Measurements from ENCODE around the gene ZNF444. TPM values are rescaled to one million over a fixed set of nuclear protein-coding genes. Genes with fewer than 3 reads are reported as not detected.
A peak's percentile ranks its signal among the peaks of the same experiment; 100 is the strongest.

The ZNF444 gene
- total and polyA plus RNA-seq, 8 donors: 35.4 to 52.3 (median 42.6) TPM

DNA sequence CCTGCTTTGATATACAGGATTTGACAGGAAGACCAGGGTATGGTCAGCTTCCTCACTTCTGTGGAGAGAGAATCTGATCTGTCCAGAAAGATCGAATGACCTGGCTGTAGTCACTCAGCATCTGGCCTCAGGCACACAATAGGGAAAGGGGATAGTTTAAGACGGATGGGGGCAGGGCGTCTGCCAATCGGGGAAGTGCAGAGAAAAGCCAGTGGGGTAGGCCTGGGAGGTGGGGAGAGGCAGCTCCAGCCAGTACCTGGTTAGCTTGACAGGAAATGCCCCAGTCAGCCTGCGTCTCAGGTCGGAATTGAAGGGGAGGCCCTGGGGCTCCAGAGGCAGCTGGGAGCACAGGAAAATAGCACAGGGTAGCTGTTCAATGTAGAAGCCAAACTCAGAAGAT is 12.4 kb downstream of the ZNF444 start:
- no peak overlapping the region for H3K4me3 ChIP-seq
- DNase-seq (no peak), ATAC-seq (no peak)
- H3K9me3 ChIP-seq: no peaks in the 10 kb centered on the region
- TF ChIP-seq, protein P1, sequence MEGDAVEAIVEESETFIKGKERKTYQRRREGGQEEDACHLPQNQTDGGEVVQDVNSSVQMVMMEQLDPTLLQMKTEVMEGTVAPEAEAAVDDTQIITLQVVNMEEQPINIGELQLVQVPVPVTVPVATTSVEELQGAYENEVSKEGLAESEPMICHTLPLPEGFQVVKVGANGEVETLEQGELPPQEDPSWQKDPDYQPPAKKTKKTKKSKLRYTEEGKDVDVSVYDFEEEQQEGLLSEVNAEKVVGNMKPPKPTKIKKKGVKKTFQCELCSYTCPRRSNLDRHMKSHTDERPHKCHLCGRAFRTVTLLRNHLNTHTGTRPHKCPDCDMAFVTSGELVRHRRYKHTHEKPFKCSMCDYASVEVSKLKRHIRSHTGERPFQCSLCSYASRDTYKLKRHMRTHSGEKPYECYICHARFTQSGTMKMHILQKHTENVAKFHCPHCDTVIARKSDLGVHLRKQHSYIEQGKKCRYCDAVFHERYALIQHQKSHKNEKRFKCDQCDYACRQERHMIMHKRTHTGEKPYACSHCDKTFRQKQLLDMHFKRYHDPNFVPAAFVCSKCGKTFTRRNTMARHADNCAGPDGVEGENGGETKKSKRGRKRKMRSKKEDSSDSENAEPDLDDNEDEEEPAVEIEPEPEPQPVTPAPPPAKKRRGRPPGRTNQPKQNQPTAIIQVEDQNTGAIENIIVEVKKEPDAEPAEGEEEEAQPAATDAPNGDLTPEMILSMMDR (IDR thresholded peaks at IDR 0.05): no peak
- H3K27me3 ChIP-seq: no peaks in the 10 kb centered on the region
- intact Hi-C loops (cut with DNase I): no loop called here
- peak overlapping the region in 1 of 2 donors; percentile 33 for H3K27ac ChIP-seq
- peaks cover 0 to 3% of the 10 kb centered on the region in 2 donors for H3K4me1 ChIP-seq
- H3K36me3 ChIP-seq: peaks cover 0 to 39% of the 10 kb centered on the region in 2 donors

DNA sequence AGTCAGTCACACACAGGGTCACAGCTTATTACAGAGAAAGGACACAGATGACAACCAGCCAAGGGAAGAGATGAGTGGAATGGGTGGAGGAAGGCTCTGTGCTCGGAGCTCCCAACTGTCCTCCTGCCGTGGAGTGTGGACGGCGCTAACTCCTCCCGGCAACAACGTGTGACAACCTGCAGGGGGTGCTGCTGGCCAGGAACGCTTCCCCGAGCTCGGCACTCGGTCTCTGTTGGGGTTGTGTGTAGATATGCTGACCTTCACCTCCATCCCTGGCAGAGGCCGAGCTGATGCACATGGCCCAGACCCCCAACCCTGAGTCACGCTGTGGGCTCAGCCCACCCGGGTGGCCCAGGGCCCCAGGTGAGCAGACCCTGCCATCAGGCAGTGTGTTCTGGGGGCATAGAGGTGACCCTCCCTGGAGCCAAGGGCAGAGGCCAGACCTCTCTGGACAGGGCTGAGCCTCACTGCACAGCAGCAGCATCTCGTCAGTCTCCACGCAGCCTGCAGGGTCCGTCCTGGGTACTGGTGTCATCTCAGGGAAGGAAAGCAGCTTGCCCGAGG is 14.1 kb downstream of the ZNF444 start:
- no peak overlapping the region for H3K4me3 ChIP-seq
- no peak for DNase-seq
- H3K27ac ChIP-seq: no peak overlapping the region
- H3K27me3 ChIP-seq: no peaks in the 10 kb centered on the region
- H3K9me3 ChIP-seq: no peaks in the 10 kb centered on the region
- intact Hi-C loops (cut with DNase I): no loop called here
- TF ChIP-seq, protein P1 (IDR thresholded peaks at IDR 0.05): peak in 1 of 2 donors; percentile 33
- H3K36me3 ChIP-seq: peaks cover 0 to 44% of the 10 kb centered on the region in 2 donors
- peak; percentile 49 for ATAC-seq
- peaks cover 0 to 3% of the 10 kb centered on the region in 2 donors for H3K4me1 ChIP-seq

DNA sequence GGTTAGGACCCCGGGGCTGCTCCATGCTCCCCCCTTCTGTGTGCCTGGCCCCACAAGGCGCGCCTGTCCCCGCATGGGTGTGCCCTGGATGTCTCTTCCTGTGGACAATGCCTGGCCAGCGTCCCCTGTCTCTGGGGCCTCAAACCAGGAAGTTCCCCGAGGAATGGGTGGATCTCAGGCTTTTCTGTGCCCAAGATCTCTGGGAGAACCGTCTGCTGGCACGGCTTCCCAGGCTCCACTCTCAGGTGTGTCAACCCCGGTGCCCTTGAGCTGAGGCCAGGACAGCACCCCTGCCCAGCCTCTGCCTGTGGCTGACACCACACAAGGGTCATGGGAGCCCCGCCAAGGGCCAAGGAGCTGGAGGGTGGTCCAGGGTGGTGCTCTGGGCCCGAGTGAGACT is 15.7 kb downstream of the ZNF444 start:
- Histone ChIP-seq H3K9me3 (no peaks in the 10 kb centered on the region), H3K4me1 (peaks cover 0 to 3% of the 10 kb centered on the region in 2 donors), H3K36me3 (peaks cover 0 to 56% of the 10 kb centered on the region in 2 donors), H3K4me3 (no peak overlapping the region), H3K27ac (peak overlapping the region; percentile 33 to 70), H3K27me3 (no peaks in the 10 kb centered on the region)
- intact Hi-C loops (cut with DNase I): no loop called here
- DNase-seq: no peak
- TF ChIP-seq, protein P1 (IDR thresholded peaks at IDR 0.05): no peak
- no peak for ATAC-seq

DNA sequence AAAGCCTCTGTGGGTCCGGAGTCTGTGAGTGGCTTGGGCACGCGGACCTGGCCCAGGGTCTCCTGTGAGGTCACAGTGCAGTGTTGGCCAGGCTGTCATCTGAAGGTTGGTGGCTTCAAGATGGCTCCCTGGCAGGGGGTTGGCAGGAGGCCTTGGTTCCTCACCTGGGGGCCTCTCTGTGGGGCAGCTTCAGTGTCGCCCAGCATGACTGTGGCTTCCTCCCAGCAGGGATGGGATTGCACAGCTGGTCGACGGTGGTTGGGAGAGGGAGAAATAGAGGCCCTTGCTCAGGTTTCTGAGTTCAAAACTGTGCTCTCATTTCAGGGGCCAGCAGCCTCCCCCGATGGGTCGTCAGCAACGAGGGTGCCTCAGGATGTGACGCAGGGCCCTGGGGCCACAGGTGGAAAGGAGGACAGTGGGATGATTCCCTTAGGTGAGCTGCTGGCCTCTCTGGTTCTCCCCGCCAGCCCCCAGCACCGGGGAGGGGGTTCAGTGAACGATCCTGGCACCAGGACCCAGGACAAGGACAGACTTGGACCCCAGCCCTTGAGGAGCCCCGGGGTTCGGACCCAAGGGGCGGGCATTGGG is 17.2 kb downstream of the ZNF444 start:
- no peak for ATAC-seq
- Histone ChIP-seq H3K4me1 (peaks cover 0 to 3% of the 10 kb centered on the region in 2 donors), H3K9me3 (no peaks in the 10 kb centered on the region), H3K36me3 (peaks cover 0 to 56% of the 10 kb centered on the region in 2 donors), H3K4me3 (no peak overlapping the region), H3K27ac (no peak overlapping the region), H3K27me3 (no peaks in the 10 kb centered on the region)
- intact Hi-C loops (cut with DNase I): no loop called here
- TF ChIP-seq, protein P1 (IDR thresholded peaks at IDR 0.05): no peak
- DNase-seq: no peak

DNA sequence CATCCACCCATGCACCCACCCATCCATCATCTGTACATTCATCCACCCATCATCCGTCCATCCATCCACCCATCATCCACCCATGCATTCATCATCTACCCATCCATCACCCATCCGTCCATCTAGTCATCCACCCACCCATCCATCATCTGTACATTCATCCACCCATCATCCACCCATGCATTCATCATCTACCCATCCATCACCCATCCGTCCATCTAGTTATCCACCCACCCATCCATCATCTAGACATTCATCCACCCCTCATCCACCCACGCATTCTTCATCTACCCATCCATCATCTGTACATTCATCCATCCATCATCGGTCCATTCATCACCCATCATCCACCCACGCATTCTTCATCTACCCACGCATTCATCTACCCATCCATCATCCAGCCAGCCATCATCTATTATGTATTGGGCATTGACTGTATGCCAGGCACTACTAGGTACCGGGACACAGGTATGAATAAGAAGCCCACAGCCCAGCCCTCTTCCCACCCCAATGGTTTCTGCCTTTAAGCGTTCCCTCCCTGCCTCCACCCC is 18.0 kb downstream of the ZNF444 start:
- DNase-seq (no peak), ATAC-seq (no peak)
- Histone ChIP-seq H3K27ac (no peak overlapping the region), H3K27me3 (no peaks in the 10 kb centered on the region), H3K36me3 (peaks cover 0 to 56% of the 10 kb centered on the region in 2 donors), H3K4me1 (peaks cover 0 to 3% of the 10 kb centered on the region in 2 donors), H3K4me3 (no peak overlapping the region), H3K9me3 (no peaks in the 10 kb centered on the region)
- TF ChIP-seq, protein P1 (IDR thresholded peaks at IDR 0.05): no peak
- intact Hi-C loops (cut with DNase I): no loop called here
